Measurements from ENCODE around the gene PPDPF. TPM values are rescaled to one million over a fixed set of nuclear protein-coding genes. Genes with fewer than 3 reads are reported as not detected.

PPDPF gene
- polyA plus RNA-seq, 2 of the 4 experiments (the other 2 are of a cell fraction) = 7.7 to 217 TPM

DNA sequence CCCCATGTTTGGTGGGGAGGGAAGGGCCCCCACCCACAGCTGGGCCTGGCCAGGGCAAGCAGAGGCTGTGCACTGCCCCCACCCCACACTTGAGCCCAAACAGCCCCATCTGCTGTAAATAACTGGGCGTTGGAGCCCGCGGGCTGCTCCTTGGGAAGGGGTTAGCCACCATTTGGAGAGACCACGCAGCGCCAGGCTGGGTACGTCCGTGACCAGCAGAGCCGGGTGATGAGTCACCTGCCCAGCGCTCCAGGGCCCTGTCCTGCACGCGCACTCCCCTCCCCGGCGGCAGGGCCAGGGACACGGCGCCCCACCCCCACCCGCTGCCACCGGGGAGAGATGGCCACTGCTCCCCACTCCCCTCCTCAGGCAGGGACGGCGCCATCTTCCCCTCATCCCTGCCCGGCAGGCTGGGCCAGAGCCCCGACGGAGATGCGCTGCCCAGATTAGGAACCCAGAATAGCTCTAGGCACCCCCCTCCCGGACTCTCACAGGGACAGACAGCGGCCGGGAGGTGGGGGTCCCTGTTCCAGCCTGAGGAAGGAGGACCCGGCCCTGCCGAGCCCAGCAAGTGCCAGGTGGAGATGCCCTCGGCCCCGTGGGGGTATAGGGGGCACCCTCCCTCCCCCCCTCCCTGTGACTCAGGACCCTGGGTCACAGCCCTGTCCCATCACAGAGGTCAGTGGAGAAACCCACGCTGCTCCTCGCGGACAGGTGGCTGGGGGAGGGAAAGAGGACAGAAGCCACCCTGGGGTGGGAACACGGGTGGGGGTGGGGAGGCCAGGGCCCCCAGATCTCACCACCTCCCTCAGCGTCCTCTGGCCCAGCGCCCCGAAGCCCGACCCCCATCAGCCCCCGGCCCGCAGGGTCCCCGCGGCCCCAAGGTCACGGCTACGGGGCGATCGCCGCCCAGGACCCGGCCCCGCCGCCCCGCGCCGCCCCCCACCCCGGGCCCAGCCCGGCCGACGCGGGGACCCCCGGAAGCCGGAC lies 22.3 kb upstream of the PPDPF start:
- peak overlapping the region; percentile 99 for H3K4me3 ChIP-seq

DNA sequence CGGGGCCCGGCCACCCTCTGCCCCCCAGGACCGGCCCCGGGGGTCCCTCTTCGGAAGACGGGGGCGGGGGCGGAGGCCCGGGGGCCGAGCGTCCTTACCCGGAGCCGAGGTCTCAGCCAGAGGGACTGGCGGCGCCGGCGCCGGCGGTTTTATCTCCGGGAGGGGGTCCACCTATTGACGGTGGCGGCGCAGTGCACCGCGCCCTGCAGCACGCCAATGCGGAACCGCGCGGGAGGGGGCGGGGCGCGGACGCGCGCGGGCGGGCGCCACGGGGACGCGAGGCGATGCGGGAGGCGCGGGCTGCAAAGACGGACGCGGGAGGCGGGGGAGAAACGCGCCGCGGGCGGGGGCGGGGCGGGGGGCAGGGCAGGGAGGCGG lies 21.6 kb upstream of the PPDPF start, which contains the start of gene EEF1A2:
EEF1A2 (minus strand) TSS at position 124 of the 378 bp plus-strand sequence. CDS start 1,320 bp downstream, outside the sequence.
- CTCF ChIA-PET = interaction anchor here (3.6 kb wide), 1 partner anchor 22 kb away, joined by 75 read pairs; the partner anchor contains the start of gene PPDPF
- Histone ChIP-seq H3K4me2 (peak within 1 kb of the TSS; percentile 100), H3K4me3 (peak within 1 kb of the TSS; percentile 99), H3K9me3 (no peaks in the 10 kb centered on the region), H3K27ac (peak within 1 kb of the TSS; percentile 92 to 96), H3K4me1 (peaks cover 27% of the 10 kb centered on the region)
- DNase-seq (ENCODE audit: low read depth in 1 of 2, low spot score in 1 of 2) (peak in 1 of 2 experiments; percentile 68), ATAC-seq (0 out of 6 replicates have a peak, but pooled peaks of 1 of the 2 experiments have one; percentile 22), FAIRE-seq (no peak)
- POLR2A ChIA-PET = interaction anchor here (2.1 kb wide), 1 partner anchor 22 kb away, joined by 13 read pairs; the partner anchor contains the start of gene PPDPF
- no peak for TF ChIP-seq CEBPB (IDR thresholded peaks at IDR 0.05)
- TF ChIP-seq, protein P1, sequence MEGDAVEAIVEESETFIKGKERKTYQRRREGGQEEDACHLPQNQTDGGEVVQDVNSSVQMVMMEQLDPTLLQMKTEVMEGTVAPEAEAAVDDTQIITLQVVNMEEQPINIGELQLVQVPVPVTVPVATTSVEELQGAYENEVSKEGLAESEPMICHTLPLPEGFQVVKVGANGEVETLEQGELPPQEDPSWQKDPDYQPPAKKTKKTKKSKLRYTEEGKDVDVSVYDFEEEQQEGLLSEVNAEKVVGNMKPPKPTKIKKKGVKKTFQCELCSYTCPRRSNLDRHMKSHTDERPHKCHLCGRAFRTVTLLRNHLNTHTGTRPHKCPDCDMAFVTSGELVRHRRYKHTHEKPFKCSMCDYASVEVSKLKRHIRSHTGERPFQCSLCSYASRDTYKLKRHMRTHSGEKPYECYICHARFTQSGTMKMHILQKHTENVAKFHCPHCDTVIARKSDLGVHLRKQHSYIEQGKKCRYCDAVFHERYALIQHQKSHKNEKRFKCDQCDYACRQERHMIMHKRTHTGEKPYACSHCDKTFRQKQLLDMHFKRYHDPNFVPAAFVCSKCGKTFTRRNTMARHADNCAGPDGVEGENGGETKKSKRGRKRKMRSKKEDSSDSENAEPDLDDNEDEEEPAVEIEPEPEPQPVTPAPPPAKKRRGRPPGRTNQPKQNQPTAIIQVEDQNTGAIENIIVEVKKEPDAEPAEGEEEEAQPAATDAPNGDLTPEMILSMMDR (IDR thresholded peaks at IDR 0.05) = peak; percentile 19; the same call in 1 of the 3 replicates
- no CpG with 5 or more reads among the region's 58 CpGs for WGBS (ENCODE audit: missing lambda C conversion rate)

More for the DNA sequence above, 22.3 kb upstream of the PPDPF start:
- FAIRE-seq = no peak
- WGBS (ENCODE audit: missing lambda C conversion rate) = 18% methylated on average over 11 of the region's 60 CpGs
- DNase-seq (ENCODE audit: low read depth in 1 of 2, low spot score in 1 of 2) = peak; percentile 62
- ChIA-PET CTCF (interaction anchor here (1.0 to 3.6 kb wide), 7 partner anchors 11 to 482 kb away, joined by 3 to 75 read pairs (median 16); partner anchors contain the start of genes PPDPF, PRPF6 and PTK6), POLR2A (interaction anchor here (2.1 kb wide), 1 partner anchor 22 kb away, joined by 13 read pairs; the partner anchor contains the start of gene PPDPF)
- H3K9me3 ChIP-seq = no peaks in the 10 kb centered on the region
- peak; percentile 39 to 63 for ATAC-seq
- peak overlapping the region; percentile 92 to 96 for H3K27ac ChIP-seq
- H3K4me1 ChIP-seq = peaks cover 27% of the 10 kb centered on the region
- peak overlapping the region; percentile 100 for H3K4me2 ChIP-seq
- TF ChIP-seq FOSL2 (IDR thresholded peaks at IDR 0.05) (0 out of 2 replicates have a peak, but pooled peaks have one; percentile 20), FOSL2 (CRISPR knock-in tag; IDR thresholded peaks at IDR 0.05) (peak; percentile 88), POLR2AphosphoS2 (conservative IDR thresholded peaks at IDR 0.05; ENCODE audit: low read length) (no peak), RCOR1 (IDR thresholded peaks at IDR 0.05; ENCODE audit: low read depth, low read length) (no peak), GATA3 (IDR thresholded peaks at IDR 0.05; ENCODE audit: borderline replicate concordance) (0 out of 2 replicates have a peak, but pooled peaks have one; percentile 12)
- TF ChIP-seq, protein P2, sequence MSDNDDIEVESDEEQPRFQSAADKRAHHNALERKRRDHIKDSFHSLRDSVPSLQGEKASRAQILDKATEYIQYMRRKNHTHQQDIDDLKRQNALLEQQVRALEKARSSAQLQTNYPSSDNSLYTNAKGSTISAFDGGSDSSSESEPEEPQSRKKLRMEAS (IDR thresholded peaks at IDR 0.05) = peak; percentile 67

DNA sequence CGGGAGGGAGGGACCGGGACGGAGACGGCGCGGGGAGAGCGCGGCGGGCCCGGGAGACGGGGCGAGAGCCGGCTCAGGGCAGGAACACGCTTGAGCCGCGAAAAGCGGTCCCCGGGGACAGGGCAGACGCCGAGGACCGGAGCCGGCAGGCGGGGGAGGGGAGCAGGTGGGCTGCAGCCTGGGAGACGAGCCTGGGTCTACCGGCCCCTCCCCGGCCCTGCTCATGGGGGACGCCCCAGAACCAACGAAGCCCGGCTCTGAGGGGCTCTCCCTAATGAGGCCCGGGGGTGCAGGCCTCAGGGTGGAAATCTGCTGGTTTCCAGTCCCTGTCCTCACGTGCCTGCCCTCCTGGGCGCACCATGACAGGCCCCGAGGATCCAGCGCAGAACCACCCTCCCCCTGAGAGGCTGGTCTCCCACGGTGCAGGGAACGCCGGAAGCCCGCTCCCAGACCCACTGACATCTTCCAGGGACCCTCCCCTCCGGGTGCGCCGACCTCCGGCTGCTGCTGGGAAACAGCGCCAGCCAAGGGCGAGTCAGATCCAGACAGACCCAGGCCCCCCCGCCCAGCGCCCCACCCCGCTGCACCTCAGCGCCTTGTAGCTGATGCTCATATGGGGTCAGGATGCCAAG lies 21.1 kb upstream of the PPDPF start:
- Histone ChIP-seq H3K4me1 (peaks cover 27% of the 10 kb centered on the region), H3K4me3 (peak overlapping the region; percentile 99), H3K9me3 (peaks cover 4% of the 10 kb centered on the region; the same call in 1 of the 3 replicates), H3K27ac (peak overlapping the region; percentile 92 to 96), H3K4me2 (peak overlapping the region; percentile 100)
- no peak; a peak in 1 of 6 replicates for ATAC-seq
- DNase-seq (ENCODE audit: low read depth in 1 of 2, low spot score in 1 of 2) = no peak
- ChIA-PET CTCF (no interaction called here), POLR2A (interaction anchor here (0.6 to 2.1 kb wide), 2 partner anchors 21 to 57 kb away, joined by 4 to 13 read pairs; partner anchors contain the start of gene PPDPF)
- WGBS (ENCODE audit: missing lambda C conversion rate) = 28% methylated on average over 24 of the region's 48 CpGs
- FAIRE-seq = no peak
- TF ChIP-seq POLR2AphosphoS2 (conservative IDR thresholded peaks at IDR 0.05; ENCODE audit: low read length) (no peak), EHMT2 (IDR thresholded peaks at IDR 0.05; ENCODE audit: low read depth) (no peak), FOSL2 (IDR thresholded peaks at IDR 0.05) (no peak), FOSL2 (CRISPR knock-in tag; IDR thresholded peaks at IDR 0.05) (no peak), HOXB5 (CRISPR knock-in tag; IDR thresholded peaks at IDR 0.05) (no peak), RARB (CRISPR knock-in tag; IDR thresholded peaks at IDR 0.05) (no peak)
- TF ChIP-seq, protein P3, sequence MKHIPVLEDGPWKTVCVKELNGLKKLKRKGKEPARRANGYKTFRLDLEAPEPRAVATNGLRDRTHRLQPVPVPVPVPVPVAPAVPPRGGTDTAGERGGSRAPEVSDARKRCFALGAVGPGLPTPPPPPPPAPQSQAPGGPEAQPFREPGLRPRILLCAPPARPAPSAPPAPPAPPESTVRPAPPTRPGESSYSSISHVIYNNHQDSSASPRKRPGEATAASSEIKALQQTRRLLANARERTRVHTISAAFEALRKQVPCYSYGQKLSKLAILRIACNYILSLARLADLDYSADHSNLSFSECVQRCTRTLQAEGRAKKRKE (CRISPR knock-in tag; IDR thresholded peaks at IDR 0.05; ENCODE audit: low read depth) = no peak

Measured in A549 (cell line).